ENCODE data around the gene SPTLC3. TPM values are rescaled to one million over a fixed set of nuclear protein-coding genes. Genes with fewer than 3 reads are reported as not detected.

Gene SPTLC3
- total and polyA plus RNA-seq, 2 experiments from 2014 or later: 36.3 to 47.6 TPM

DNA sequence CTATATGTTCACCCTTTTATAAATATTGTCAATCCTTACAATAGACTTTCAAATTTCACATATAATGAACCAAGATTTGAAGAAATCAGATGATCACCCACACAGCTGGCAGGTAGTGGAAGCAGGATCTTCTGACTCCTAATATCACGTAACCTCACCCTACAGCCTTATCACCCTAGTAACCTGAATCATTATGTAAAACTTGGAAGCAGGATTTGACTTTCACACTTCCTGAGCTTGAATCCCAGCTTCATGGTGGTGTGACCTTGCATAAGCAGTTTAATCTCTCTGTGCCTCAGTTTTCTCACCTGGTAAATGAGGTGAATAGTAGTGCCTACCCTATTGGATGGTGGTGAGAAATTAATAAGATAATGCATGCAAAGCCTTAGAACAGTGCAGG is 16.4 kb downstream of the SPTLC3 start:
- Histone ChIP-seq H3K79me2 (peaks cover 35% of the 10 kb centered on the region), H2AFZ (no peak overlapping the region), H3K36me3 (replicated peaks; ENCODE audit: insufficient read depth, low read depth) (no peaks in the 10 kb centered on the region), H3K4me3 (no peak overlapping the region), H3K4me2 (no peak overlapping the region), H3K27ac (no peak overlapping the region), H3K9me3 (ENCODE audit: low read depth) (no peaks in the 10 kb centered on the region), H3K4me1 (ENCODE audit: insufficient read depth) (peaks cover 30% of the 10 kb centered on the region), H4K20me1 (ENCODE audit: insufficient read depth, poor library complexity, severe bottlenecking) (no peaks in the 10 kb centered on the region), H3K27me3 (no peaks in the 10 kb centered on the region), H3K9me2 (replicated peaks; ENCODE audit: insufficient read depth) (no peaks in the 10 kb centered on the region)
- 87% methylated on average over 1 of the region's 1 CpG for WGBS (ENCODE audit: low lambda C conversion rate, missing lambda C conversion rate)
- DNase-seq (ENCODE audit: low spot score): no peak
- TF ChIP-seq EZH2phosphoT487 (IDR thresholded peaks at IDR 0.05; ENCODE audit: low read depth, severe bottlenecking, unreplicated experiment): no peak
- no peak for TF ChIP-seq EZH2 (IDR thresholded peaks at IDR 0.05; ENCODE audit: borderline replicate concordance)
- no peak for TF ChIP-seq CTCF (IDR thresholded peaks at IDR 0.05; ENCODE audit: poor library complexity)

DNA sequence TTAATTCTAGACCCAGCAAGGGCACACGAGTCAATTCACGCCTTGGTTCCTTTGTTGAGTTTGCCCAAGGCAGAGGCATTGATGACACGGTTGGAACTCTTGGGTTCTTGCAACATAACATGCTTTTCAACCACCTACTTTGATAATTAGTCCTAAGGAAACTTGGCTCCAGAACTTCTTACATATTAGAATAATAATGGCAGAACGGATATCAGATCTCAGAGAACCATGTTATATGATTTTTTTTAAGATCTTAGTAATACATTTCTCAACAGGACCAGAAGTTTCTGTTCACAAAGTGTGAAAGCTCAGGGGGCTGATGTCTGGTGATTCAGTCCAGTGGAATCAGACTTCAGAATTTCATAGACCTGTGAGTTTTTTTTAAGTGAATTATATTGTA is 19.2 kb downstream of the SPTLC3 start:
- no peak for TF ChIP-seq EZH2 (IDR thresholded peaks at IDR 0.05; ENCODE audit: borderline replicate concordance)
- TF ChIP-seq EZH2phosphoT487 (IDR thresholded peaks at IDR 0.05; ENCODE audit: low read depth, severe bottlenecking, unreplicated experiment): no peak
- no peak for TF ChIP-seq CTCF (IDR thresholded peaks at IDR 0.05; ENCODE audit: poor library complexity)
- Histone ChIP-seq H3K27ac (no peak overlapping the region), H3K4me2 (no peak overlapping the region), H3K4me1 (ENCODE audit: insufficient read depth) (peaks cover 6% of the 10 kb centered on the region), H4K20me1 (ENCODE audit: insufficient read depth, poor library complexity, severe bottlenecking) (no peaks in the 10 kb centered on the region), H3K36me3 (replicated peaks; ENCODE audit: insufficient read depth, low read depth) (no peaks in the 10 kb centered on the region), H3K79me2 (peaks cover 50% of the 10 kb centered on the region), H2AFZ (no peak overlapping the region), H3K4me3 (no peak overlapping the region), H3K9me3 (ENCODE audit: low read depth) (no peaks in the 10 kb centered on the region), H3K9me2 (replicated peaks; ENCODE audit: insufficient read depth) (no peaks in the 10 kb centered on the region), H3K27me3 (no peaks in the 10 kb centered on the region)
- DNase-seq (ENCODE audit: low spot score): no peak
- 84% methylated on average over 4 of the region's 4 CpGs for WGBS (ENCODE audit: low lambda C conversion rate, missing lambda C conversion rate)

GRCh38 chr20:13028673-13029072 is 19.9 kb downstream of the SPTLC3 start:
- Histone ChIP-seq H3K36me3 (replicated peaks; ENCODE audit: insufficient read depth, low read depth) (no peaks in the 10 kb centered on the region), H3K9me2 (replicated peaks; ENCODE audit: insufficient read depth) (no peaks in the 10 kb centered on the region), H2AFZ (no peak overlapping the region), H3K9me3 (ENCODE audit: low read depth) (no peaks in the 10 kb centered on the region), H3K4me2 (no peak overlapping the region), H3K79me2 (peaks cover 52% of the 10 kb centered on the region), H3K4me3 (no peak overlapping the region), H3K27ac (peak overlapping the region; percentile 73), H3K4me1 (ENCODE audit: insufficient read depth) (peaks cover 6% of the 10 kb centered on the region), H4K20me1 (ENCODE audit: insufficient read depth, poor library complexity, severe bottlenecking) (no peaks in the 10 kb centered on the region), H3K27me3 (no peaks in the 10 kb centered on the region)
- 92% methylated on average over 3 of the region's 3 CpGs for WGBS (ENCODE audit: low lambda C conversion rate, missing lambda C conversion rate)
- TF ChIP-seq EZH2phosphoT487 (IDR thresholded peaks at IDR 0.05; ENCODE audit: low read depth, severe bottlenecking, unreplicated experiment) (no peak), CTCF (IDR thresholded peaks at IDR 0.05; ENCODE audit: poor library complexity) (no peak), EZH2 (IDR thresholded peaks at IDR 0.05; ENCODE audit: borderline replicate concordance) (no peak)
- no peak for DNase-seq (ENCODE audit: low spot score)
